ENCODE measurements around the gene CTTN.

DNA sequence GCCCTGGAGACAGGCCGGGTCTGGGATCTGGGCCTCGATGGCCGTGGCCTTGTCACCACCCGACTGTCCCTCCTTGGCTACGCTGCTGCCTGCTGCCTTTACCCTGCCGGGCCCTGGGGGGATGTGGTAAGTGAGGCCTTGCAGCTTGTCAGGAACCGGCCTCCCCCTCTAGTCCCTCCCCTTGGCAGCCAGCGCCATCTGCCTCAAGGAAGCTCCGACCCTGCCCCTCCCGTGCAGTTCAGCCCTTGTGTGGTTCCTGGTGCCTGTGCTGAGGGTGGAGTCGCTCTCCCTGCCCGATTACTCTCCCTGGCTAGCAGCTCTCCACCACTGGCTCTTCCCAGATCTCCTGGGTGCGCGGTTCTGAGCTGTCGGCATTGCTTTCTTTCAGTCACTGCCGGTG lies 33.7 kb downstream of the CTTN start:
- TF ChIP-seq, protein P1, sequence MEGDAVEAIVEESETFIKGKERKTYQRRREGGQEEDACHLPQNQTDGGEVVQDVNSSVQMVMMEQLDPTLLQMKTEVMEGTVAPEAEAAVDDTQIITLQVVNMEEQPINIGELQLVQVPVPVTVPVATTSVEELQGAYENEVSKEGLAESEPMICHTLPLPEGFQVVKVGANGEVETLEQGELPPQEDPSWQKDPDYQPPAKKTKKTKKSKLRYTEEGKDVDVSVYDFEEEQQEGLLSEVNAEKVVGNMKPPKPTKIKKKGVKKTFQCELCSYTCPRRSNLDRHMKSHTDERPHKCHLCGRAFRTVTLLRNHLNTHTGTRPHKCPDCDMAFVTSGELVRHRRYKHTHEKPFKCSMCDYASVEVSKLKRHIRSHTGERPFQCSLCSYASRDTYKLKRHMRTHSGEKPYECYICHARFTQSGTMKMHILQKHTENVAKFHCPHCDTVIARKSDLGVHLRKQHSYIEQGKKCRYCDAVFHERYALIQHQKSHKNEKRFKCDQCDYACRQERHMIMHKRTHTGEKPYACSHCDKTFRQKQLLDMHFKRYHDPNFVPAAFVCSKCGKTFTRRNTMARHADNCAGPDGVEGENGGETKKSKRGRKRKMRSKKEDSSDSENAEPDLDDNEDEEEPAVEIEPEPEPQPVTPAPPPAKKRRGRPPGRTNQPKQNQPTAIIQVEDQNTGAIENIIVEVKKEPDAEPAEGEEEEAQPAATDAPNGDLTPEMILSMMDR (conservative IDR thresholded peaks at IDR 0.05; ENCODE audit: low read length): no peak
- TF ChIP-seq EZH2phosphoT487 (IDR thresholded peaks at IDR 0.05; ENCODE audit: borderline replicate concordance, low read depth, low read length): no peak
